Activated B cell treated with CpG ODN at 0.5 μM for 24 hours (primary cell): ENCODE measurements around the gene LARGE1. TPM values are rescaled to one million over a fixed set of nuclear protein-coding genes. Genes with fewer than 3 reads are reported as not detected.
A peak's percentile ranks its signal among the peaks of the same experiment; 100 is the strongest.

Experiments used
- ATAC-seq: fragments of 200-7000 bp; cut with Tn5 transposase; one replicate; pipeline ENCODE4 v1.10.0; 2021; ENCODE audit warnings: low read depth, mild to moderate bottlenecking, moderate library complexity
- CTCF ChIA-PET: fragments of 350-600 bp; sonication (Branson Sonifier 250); formaldehyde crosslinking; loops from one replicate; lab custom pipeline; 2021; ENCODE audit warnings: antibody characterized with exemption; lab: Charles Lee
- POLR2A ChIA-PET: fragments of 350-600 bp; sonication (Branson Sonifier 250); formaldehyde crosslinking; loops from one replicate; lab custom pipeline; 2021; ENCODE audit warnings: antibody characterized with exemption; lab: Charles Lee
- DNase-seq: peaks from one replicate; pipeline ENCODE4 v3.0.0; 2022
- H3K27ac Mint-ChIP-seq: one replicate; pipeline ENCODE4 v1.8.0; 2020; ENCODE audit warnings: mixed read lengths
- H3K27me3 Mint-ChIP-seq: one replicate; pipeline ENCODE4 v1.8.0; 2021; ENCODE audit warnings: mixed read lengths
- H3K36me3 Mint-ChIP-seq: one replicate; pipeline ENCODE4 v1.8.0; 2021; ENCODE audit warnings: low read depth, mixed read lengths
- H3K4me1 Mint-ChIP-seq: one replicate; pipeline ENCODE4 v1.8.0; 2021; ENCODE audit warnings: mixed read lengths
- H3K4me3 Mint-ChIP-seq: one replicate; pipeline ENCODE4 v1.8.0; 2020; ENCODE audit warnings: mild to moderate bottlenecking, mixed read lengths
- H3K9me3 Mint-ChIP-seq: one replicate; pipeline ENCODE4 v1.8.0; 2020; ENCODE audit warnings: mixed read lengths
- intact Hi-C: fragments of 100-400 bp; cut with micrococcal nuclease; formaldehyde crosslinking; loops from one replicate; pipeline ENCODE4 v1.15.1; 2024
- total RNA-seq: library from RNA; stranded (reverse); gene quantifications from 2 replicates; pipeline ENCODE4 v1.2.3, GENCODE V29; 2022
- TF ChIP-seq, protein P1 (sequence below): fragments of 200-600 bp; IDR thresholded peaks from one replicate; pipeline ENCODE4 v1.8.0; 2022; ENCODE audit warnings: antibody characterized with exemption, mild to moderate bottlenecking

LARGE1 gene
- total RNA-seq, 1 donor from 2014 or later, result 22.2 TPM

- H3K27ac Mint-ChIP-seq, result no peak overlapping the region
- H3K27me3 Mint-ChIP-seq, result no peaks in the 10 kb centered on the region
- CTCF ChIA-PET, result no interaction called here
Observed at GRCh38 chr22:33871935-33872334, 48.3 kb downstream of the LARGE1 start.

GRCh38 chr22:33869946-33870345 is 50.3 kb downstream of the LARGE1 start:
- H3K36me3 Mint-ChIP-seq, result no peaks in the 10 kb centered on the region
- H3K9me3 Mint-ChIP-seq, result no peaks in the 10 kb centered on the region
- H3K27ac Mint-ChIP-seq, result no peak overlapping the region
- ChIA-PET POLR2A (no interaction called here), CTCF (no interaction called here)
- DNase-seq, result no peak
- H3K4me3 Mint-ChIP-seq, result no peak overlapping the region
- H3K4me1 Mint-ChIP-seq, result peaks cover 36% of the 10 kb centered on the region
- no peaks in the 10 kb centered on the region for H3K27me3 Mint-ChIP-seq
- no peak for ATAC-seq
- intact Hi-C loops, result no loop called here
- TF ChIP-seq, protein P1, sequence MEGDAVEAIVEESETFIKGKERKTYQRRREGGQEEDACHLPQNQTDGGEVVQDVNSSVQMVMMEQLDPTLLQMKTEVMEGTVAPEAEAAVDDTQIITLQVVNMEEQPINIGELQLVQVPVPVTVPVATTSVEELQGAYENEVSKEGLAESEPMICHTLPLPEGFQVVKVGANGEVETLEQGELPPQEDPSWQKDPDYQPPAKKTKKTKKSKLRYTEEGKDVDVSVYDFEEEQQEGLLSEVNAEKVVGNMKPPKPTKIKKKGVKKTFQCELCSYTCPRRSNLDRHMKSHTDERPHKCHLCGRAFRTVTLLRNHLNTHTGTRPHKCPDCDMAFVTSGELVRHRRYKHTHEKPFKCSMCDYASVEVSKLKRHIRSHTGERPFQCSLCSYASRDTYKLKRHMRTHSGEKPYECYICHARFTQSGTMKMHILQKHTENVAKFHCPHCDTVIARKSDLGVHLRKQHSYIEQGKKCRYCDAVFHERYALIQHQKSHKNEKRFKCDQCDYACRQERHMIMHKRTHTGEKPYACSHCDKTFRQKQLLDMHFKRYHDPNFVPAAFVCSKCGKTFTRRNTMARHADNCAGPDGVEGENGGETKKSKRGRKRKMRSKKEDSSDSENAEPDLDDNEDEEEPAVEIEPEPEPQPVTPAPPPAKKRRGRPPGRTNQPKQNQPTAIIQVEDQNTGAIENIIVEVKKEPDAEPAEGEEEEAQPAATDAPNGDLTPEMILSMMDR, result no peak

More at GRCh38 chr22:33871935-33872334, 48.3 kb downstream of the LARGE1 start:
- H3K9me3 Mint-ChIP-seq, result no peaks in the 10 kb centered on the region
- H3K4me1 Mint-ChIP-seq, result peaks cover 27% of the 10 kb centered on the region
- POLR2A ChIA-PET, result no interaction called here
- no peak for DNase-seq
- no peaks in the 10 kb centered on the region for H3K36me3 Mint-ChIP-seq
- intact Hi-C loops, result no loop called here
- TF ChIP-seq, protein P1, result no peak
- no peak for ATAC-seq
- peak overlapping the region; percentile 3 for H3K4me3 Mint-ChIP-seq

GRCh38 chr22:33867971-33868370 is 52.3 kb downstream of the LARGE1 start:
- Mint-ChIP-seq H3K36me3 (no peaks in the 10 kb centered on the region), H3K27ac (no peak overlapping the region), H3K27me3 (no peaks in the 10 kb centered on the region), H3K4me3 (no peak overlapping the region), H3K9me3 (no peaks in the 10 kb centered on the region), H3K4me1 (peaks cover 35% of the 10 kb centered on the region)
- intact Hi-C loops, result no loop called here
- ATAC-seq (no peak), DNase-seq (no peak)
- CTCF ChIA-PET, result no interaction called here
- TF ChIP-seq, protein P1, result no peak
- POLR2A ChIA-PET, result no interaction called here

GRCh38 chr22:33867118-33867866 is 53.0 kb downstream of the LARGE1 start:
- intact Hi-C loops, result no loop called here
- Mint-ChIP-seq H3K4me1 (peaks cover 31% of the 10 kb centered on the region), H3K27ac (no peak overlapping the region), H3K27me3 (no peaks in the 10 kb centered on the region), H3K36me3 (no peaks in the 10 kb centered on the region), H3K9me3 (no peaks in the 10 kb centered on the region), H3K4me3 (no peak overlapping the region)
- ATAC-seq (no peak), DNase-seq (no peak)
- TF ChIP-seq, protein P1, result no peak
- POLR2A ChIA-PET, result interaction anchor here (0.6 to 0.9 kb wide), 2 partner anchors 17 to 24 kb away, joined by 3 to 4 read pairs; no protein-coding TSS in a partner anchor
- CTCF ChIA-PET, result no interaction called here

DNA sequence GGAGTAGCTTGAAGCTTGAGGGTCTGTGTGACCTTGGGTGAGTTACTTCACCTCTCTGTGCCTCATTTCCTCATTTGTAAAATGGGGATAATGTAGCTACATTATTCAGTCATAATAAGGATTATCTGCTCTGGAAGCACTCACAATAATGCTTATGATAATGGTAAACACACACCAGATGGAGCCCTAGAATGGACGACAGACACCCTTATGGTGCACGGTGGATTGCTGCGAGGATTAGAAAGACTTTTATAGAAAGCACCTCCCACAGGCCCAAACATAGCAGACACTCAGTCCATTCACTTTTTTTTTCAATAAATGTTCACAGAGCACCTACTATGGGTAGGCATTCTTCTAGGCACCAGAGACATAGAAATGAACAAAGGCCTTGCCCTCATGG is 53.8 kb downstream of the LARGE1 start:
- TF ChIP-seq, protein P1, result no peak
- CTCF ChIA-PET, result no interaction called here
- H3K36me3 Mint-ChIP-seq, result no peaks in the 10 kb centered on the region
- H3K4me3 Mint-ChIP-seq, result no peak overlapping the region
- no peaks in the 10 kb centered on the region for H3K27me3 Mint-ChIP-seq
- intact Hi-C loops, result no loop called here
- ATAC-seq (no peak), DNase-seq (no peak)
- peaks cover 24% of the 10 kb centered on the region for H3K4me1 Mint-ChIP-seq
- POLR2A ChIA-PET, result interaction anchor here (0.9 kb wide), 1 partner anchor 16 kb away, joined by 3 read pairs; no protein-coding TSS in a partner anchor
- no peaks in the 10 kb centered on the region for H3K9me3 Mint-ChIP-seq
- no peak overlapping the region for H3K27ac Mint-ChIP-seq
